H9 (cell line): ENCODE results near the gene OAS1. TPM values are rescaled to one million over a fixed set of nuclear protein-coding genes. Genes with fewer than 3 reads are reported as not detected.

Experiments
- DNase-seq: peaks from one replicate; pipeline ENCODE4 v3.0.0-alpha.2; 2017
- H2AFZ ChIP-seq: one replicate; pipeline ENCODE4 v1.6.1; 2013; ENCODE audit warnings: mild to moderate bottlenecking, low read length, control low read depth, moderate library complexity
- H2AK5ac ChIP-seq: 2 replicates; pipeline ENCODE4 v1.6.1; 2013; ENCODE audit warnings: low read length, control low read depth, mixed read lengths; ENCODE audit not compliant: insufficient read length
- H2BK120ac ChIP-seq: one replicate; pipeline ENCODE4 v1.6.1; 2013; ENCODE audit warnings: low read depth, mild to moderate bottlenecking, low read length, control low read depth, inconsistent platforms; ENCODE audit not compliant: poor library complexity, severe bottlenecking
- H2BK12ac ChIP-seq: 2 replicates; pipeline ENCODE4 v1.6.1; 2013; ENCODE audit warnings: low read length, control low read depth, mixed read lengths, low read depth; ENCODE audit not compliant: insufficient read length
- H2BK15ac ChIP-seq: 2 replicates; pipeline ENCODE4 v1.6.1; 2013; ENCODE audit warnings: low read depth, low read length, control low read depth
- H2BK20ac ChIP-seq: one replicate; pipeline ENCODE4 v1.6.1; 2013; ENCODE audit warnings: low read depth, mild to moderate bottlenecking, low read length, control low read depth, inconsistent platforms; ENCODE audit not compliant: poor library complexity, severe bottlenecking
- H2BK5ac ChIP-seq: 2 replicates; pipeline ENCODE4 v1.6.1; 2013; ENCODE audit warnings: low read length, control low read depth, mixed read lengths; ENCODE audit not compliant: insufficient read length
- H3K14ac ChIP-seq: 2 replicates; pipeline ENCODE4 v1.6.1; 2013; ENCODE audit warnings: low read length, control low read depth; ENCODE audit not compliant: insufficient read depth
- H3K18ac ChIP-seq: 2 replicates; pipeline ENCODE4 v1.6.1; 2013; ENCODE audit warnings: low read depth, mild to moderate bottlenecking, mixed read lengths, low read length, control low read depth; ENCODE audit not compliant: insufficient read length
- H3K23ac ChIP-seq: 2 replicates; pipeline ENCODE4 v1.6.1; 2013; ENCODE audit warnings: low read length, control low read depth, mixed read lengths, low read depth; ENCODE audit not compliant: insufficient read length
- H3K23me2 ChIP-seq: 2 replicates; pipeline ENCODE4 v1.6.1; 2013; ENCODE audit warnings: low read depth, mild to moderate bottlenecking, mixed read lengths, low read length, control low read depth; ENCODE audit not compliant: insufficient read length, poor library complexity, severe bottlenecking
- H3K27ac ChIP-seq: 2 replicates; pipeline ENCODE4 v1.5.1; 2013; ENCODE audit warnings: low read length, control low read depth, mixed read lengths, low read depth; ENCODE audit not compliant: insufficient read length
- H3K27me3 ChIP-seq: 2 replicates; pipeline ENCODE4 v1.6.1; 2013; ENCODE audit warnings: low read length, control low read depth, inconsistent platforms; ENCODE audit not compliant: insufficient read depth
- H3K4ac ChIP-seq: 2 replicates; pipeline ENCODE4 v1.6.1; 2013; ENCODE audit warnings: low read depth, mild to moderate bottlenecking, control low read depth, inconsistent platforms, low read length, moderate library complexity
- H3K4me1 ChIP-seq: 2 replicates; pipeline ENCODE4 v1.6.1; 2013; ENCODE audit warnings: low read length, control low read depth, inconsistent platforms; ENCODE audit not compliant: insufficient read depth
- H3K4me2 ChIP-seq: 2 replicates; pipeline ENCODE4 v1.6.1; 2013; ENCODE audit warnings: low read length, control low read depth, mixed read lengths; ENCODE audit not compliant: insufficient read length, insufficient read depth
- H3K56ac ChIP-seq: 2 replicates; pipeline ENCODE4 v1.6.1; 2013; ENCODE audit warnings: low read depth, mild to moderate bottlenecking, mixed read lengths, low read length, control low read depth; ENCODE audit not compliant: insufficient read length
- H3K79me1 ChIP-seq: 2 replicates; pipeline ENCODE4 v1.6.1; 2013; ENCODE audit warnings: low read depth, mild to moderate bottlenecking, moderate library complexity, low read length, control low read depth, inconsistent platforms; ENCODE audit not compliant: insufficient read depth, poor library complexity, severe bottlenecking
- H3K79me2 ChIP-seq: 2 replicates; pipeline ENCODE4 v1.6.1; 2013; ENCODE audit warnings: low read length, control low read depth, inconsistent platforms; ENCODE audit not compliant: insufficient read depth
- H3K9ac ChIP-seq: 2 replicates; pipeline ENCODE4 v1.6.1; 2013; ENCODE audit warnings: low read length, control low read depth, mixed read lengths; ENCODE audit not compliant: insufficient read length; ENCODE audit errors: extremely low read depth
- H3K9me3 ChIP-seq: one replicate; pipeline ENCODE4 v1.6.1; 2013; ENCODE audit warnings: low read depth, low read length, inconsistent platforms; ENCODE audit not compliant: control insufficient read depth
- H3T11ph ChIP-seq: one replicate; pipeline ENCODE4 v1.6.1; 2013; ENCODE audit warnings: mild to moderate bottlenecking, low read length, control low read depth, inconsistent platforms
- H4K20me1 ChIP-seq: one replicate; pipeline ENCODE4 v1.6.1; 2013; ENCODE audit not compliant: control insufficient read depth, insufficient read length, insufficient read depth
- H4K5ac ChIP-seq: 2 replicates; pipeline ENCODE4 v1.6.1; 2013; ENCODE audit warnings: low read depth, mild to moderate bottlenecking, mixed read lengths, low read length, control low read depth; ENCODE audit not compliant: insufficient read length
- H4K8ac ChIP-seq: replicated peaks from 2 replicates; pipeline ENCODE4 v1.6.1; 2013; ENCODE audit warnings: low read length, control low read depth, mixed read lengths, low read depth; ENCODE audit not compliant: insufficient read length
- H4K91ac ChIP-seq: 2 replicates; pipeline ENCODE4 v1.6.1; 2013; ENCODE audit warnings: low read depth, mild to moderate bottlenecking, moderate library complexity, mixed read lengths, low read length, control low read depth; ENCODE audit not compliant: insufficient read length
- H3K27ac Mint-ChIP-seq, 3 experiments: 2 replicates in 2 of 3; 3 replicates in 1 of 3; pipeline ENCODE4 v1.8.0; 2020 to 2021; ENCODE audit warnings: mixed read lengths in 3 of 3, mild to moderate bottlenecking in 1 of 3, moderate library complexity in 1 of 3
- H3K27me3 Mint-ChIP-seq: 2 replicates; pipeline ENCODE4 v1.8.0; 2021; ENCODE audit warnings: low read depth, mild to moderate bottlenecking, moderate library complexity, mixed read lengths
- H3K36me3 Mint-ChIP-seq, 3 experiments: 2 replicates in 2 of 3; 3 replicates in 1 of 3; pipeline ENCODE4 v1.8.0; 2020 to 2021; ENCODE audit warnings: low read depth in 3 of 3, mixed read lengths in 3 of 3; ENCODE audit not compliant: insufficient read depth in 1 of 3
- H3K4me1 Mint-ChIP-seq, 2 experiments: 2 replicates each; pipeline ENCODE4 v1.8.0; 2020; ENCODE audit warnings: mixed read lengths in 2 of 2
- H3K4me3 Mint-ChIP-seq, 2 experiments: 2 replicates in 1 of 2; 3 replicates in 1 of 2; pipeline ENCODE4 v1.8.0; 2020 to 2021; ENCODE audit warnings: mild to moderate bottlenecking in 2 of 2, mixed read lengths in 2 of 2, moderate library complexity in 1 of 2
- H3K9me3 Mint-ChIP-seq, 2 experiments: 2 replicates in 1 of 2; 3 replicates in 1 of 2; pipeline ENCODE4 v1.8.0; 2020; ENCODE audit warnings: mild to moderate bottlenecking in 2 of 2, mixed read lengths in 2 of 2, moderate library complexity in 1 of 2
- CTCF ChIP-seq: fragments of 200-600 bp; sonication (generic); conservative IDR thresholded peaks from 3 replicates; pipeline ENCODE4 v1.8.0; 2021; ENCODE audit warnings: antibody characterized with exemption, mild to moderate bottlenecking
- WGBS: extraction: QIAGEN DNeasy Blood & Tissue Kit; methylation state at CpG from one replicate; pipeline ENCODE4 v1.1.7; 2013; ENCODE audit warnings: missing lambda C conversion rate, low lambda C conversion rate, mixed read lengths; ENCODE audit not compliant: insufficient read length; ENCODE audit errors: extremely low coverage; 5-methylcytosine and 5-hydroxymethylcytosine counted together
- total RNA-seq: library from RNA; stranded (reverse); gene quantifications from 2 replicates; pipeline ENCODE4 v1.2.1, GENCODE V29; 2021

Gene OAS1
- total RNA-seq, 1 experiment from 2014 or later, result not detected

GRCh38 chr12:112878488-112878887, 28.3 kb upstream of the OAS1 start:
- Histone ChIP-seq H2BK5ac (no peak overlapping the region), H3K14ac (no peak overlapping the region), H3K79me1 (no peaks in the 10 kb centered on the region), H3K9ac (no peak overlapping the region), H3K4me2 (no peak overlapping the region), H3K4me1 (no peaks in the 10 kb centered on the region), H4K5ac (no peak overlapping the region), H2AFZ (no peak overlapping the region), H3K9me3 (no peaks in the 10 kb centered on the region), H2BK120ac (no peak overlapping the region), H3K79me2 (no peaks in the 10 kb centered on the region), H3K56ac (no peak overlapping the region), H3K4ac (no peak overlapping the region), H3T11ph (no peak overlapping the region), H3K23ac (no peak overlapping the region), H2BK20ac (no peak overlapping the region), H4K91ac (no peak overlapping the region), H4K20me1 (no peaks in the 10 kb centered on the region), H3K18ac (no peak overlapping the region), H3K23me2 (no peaks in the 10 kb centered on the region), H4K8ac (no peak overlapping the region), H3K27me3 (no peaks in the 10 kb centered on the region), H3K27ac (no peak overlapping the region), H2BK15ac (no peak overlapping the region), H2BK12ac (no peak overlapping the region), H2AK5ac (no peak overlapping the region)
- no peak overlapping the region for H3K27ac Mint-ChIP-seq
- no peak for TF ChIP-seq CTCF
- peaks cover 10% of the 10 kb centered on the region for H3K27me3 Mint-ChIP-seq
- H3K36me3 Mint-ChIP-seq, result no peaks in the 10 kb centered on the region
- H3K9me3 Mint-ChIP-seq, result no peaks in the 10 kb centered on the region
- no CpG with 5 or more reads among the region's 3 CpGs for WGBS
- peaks cover 6 to 9% of the 10 kb centered on the region in 2 experiments; a peak in 3 of 4 replicates for H3K4me1 Mint-ChIP-seq
- no peak overlapping the region for H3K4me3 Mint-ChIP-seq
- no peak for DNase-seq
